Transverse colon (tissue), 3 donors: Measurements from ENCODE around the gene SLTM.

Experiments used
- POLR2A ChIP-seq: fragments of 450-650 bp; IDR thresholded peaks from one replicate; pipeline ENCODE4 v1.6.1; 2016; ENCODE audit warnings: antibody characterized with exemption, mild to moderate bottlenecking, moderate library complexity
- POLR2AphosphoS5 ChIP-seq, 3 donors: sonication (generic); formaldehyde crosslinking; IDR thresholded peaks; one replicate each; pipeline ENCODE4 v1.6.1; 2016; ENCODE audit warnings: antibody characterized with exemption in 3 of 3

DNA sequence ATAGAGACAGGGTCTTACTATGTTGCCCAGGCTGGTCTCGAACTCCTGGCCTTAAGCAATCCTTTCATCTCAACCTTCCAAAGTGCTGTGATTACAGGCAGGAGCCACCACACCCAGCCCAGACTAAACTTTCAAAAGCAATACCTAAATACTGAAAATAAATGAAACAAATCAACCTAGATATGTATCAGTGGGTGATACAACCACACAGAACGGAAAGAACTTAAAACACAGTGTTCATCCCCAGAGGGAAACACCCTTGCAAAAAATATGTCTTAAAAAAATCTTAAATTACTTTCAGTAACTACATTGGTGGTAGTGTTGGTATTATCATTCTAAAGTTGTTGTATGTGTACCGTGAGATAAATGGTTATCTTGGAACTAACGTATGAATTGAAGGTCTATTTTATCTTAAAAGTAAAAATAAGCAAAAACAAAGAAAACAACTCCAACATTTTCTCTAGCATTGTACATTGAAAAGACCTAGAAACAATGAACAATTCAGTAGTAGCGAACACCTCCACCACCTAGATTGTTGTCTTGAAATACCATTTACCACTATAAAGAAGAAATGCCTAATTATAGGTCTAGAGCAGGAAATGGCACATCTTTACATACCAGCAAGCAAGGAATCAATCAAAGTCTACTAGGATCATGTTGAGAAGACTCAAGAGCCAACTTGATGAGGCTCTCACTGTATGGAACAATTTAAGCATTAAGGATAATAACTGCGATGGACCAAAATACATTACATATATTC lies 24.7 kb downstream of the SLTM start:
- TF ChIP-seq POLR2A: no peak
- no peak for TF ChIP-seq POLR2AphosphoS5 (IDR thresholded peaks at IDR 0.05)
